HG03558 (cell line): ENCODE measurements around the gene TBC1D12.

Experiments
- ATAC-seq: cut with Tn5 transposase; IDR thresholded peaks from one replicate; pipeline ENCODE4 v1.9.1; 2021; ENCODE audit warnings: moderate number of reproducible peaks; ENCODE audit not compliant: unreplicated experiment; ENCODE audit errors: extremely low read depth

TBC1D12 gene

DNA sequence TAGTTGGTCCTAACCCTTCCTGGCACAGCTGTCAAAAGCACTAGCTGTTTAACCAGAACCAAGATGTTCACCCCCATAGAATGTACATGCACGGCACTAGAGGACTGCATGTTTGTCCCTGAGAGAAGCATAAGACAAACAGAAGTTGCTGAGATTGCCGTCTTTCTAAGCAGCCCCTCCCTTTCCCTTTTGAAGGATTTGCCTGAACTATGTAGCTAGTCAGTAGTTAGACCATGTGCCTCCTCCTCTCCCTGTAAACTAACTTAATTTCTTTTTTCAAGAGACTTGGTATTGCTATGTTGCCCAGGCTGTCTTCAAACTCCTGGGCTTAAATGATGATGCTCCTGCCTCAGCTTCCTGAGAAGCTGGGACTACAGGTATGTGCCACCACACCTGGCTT is 40.7 kb downstream of the TBC1D12 start:
- ATAC-seq, result no peak

DNA sequence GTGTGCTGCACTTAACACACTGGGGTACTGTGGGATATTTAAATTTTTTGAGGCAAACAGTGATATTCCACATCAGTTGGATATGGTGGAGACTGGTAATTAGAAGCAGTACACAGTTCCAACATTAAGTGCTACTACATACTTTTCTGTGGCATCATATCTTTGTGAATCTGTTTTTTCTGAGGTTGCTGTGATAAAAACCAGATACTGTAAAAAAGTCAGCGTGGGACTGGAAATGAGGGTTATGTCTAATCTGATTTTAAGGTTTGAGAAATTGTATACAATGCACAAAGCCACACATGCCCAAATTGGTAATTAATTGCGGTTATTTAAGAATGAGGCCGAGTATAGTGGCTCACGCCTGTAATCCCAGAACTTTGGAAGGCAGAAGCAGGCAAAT is 41.2 kb downstream of the TBC1D12 start:
- ATAC-seq, result no peak

DNA sequence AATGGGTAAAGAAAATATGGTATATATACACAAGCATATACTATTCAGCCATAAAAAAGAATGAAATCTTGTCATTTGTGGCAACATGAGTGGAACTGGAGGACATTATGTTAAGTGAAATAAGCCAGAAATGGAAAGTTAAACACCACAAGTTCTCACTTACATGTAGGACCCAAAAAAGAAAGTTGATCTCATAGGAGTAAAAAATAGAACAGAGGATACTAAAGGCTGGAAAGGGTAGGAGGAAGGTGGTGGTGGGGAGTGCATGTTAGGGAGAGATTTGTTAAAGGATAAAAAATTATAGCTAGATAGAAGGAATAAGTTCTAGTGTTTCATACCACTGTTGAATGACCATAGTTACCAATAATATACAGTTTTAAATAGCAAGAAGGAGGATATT is 48.4 kb downstream of the TBC1D12 start:
- no peak for ATAC-seq

DNA sequence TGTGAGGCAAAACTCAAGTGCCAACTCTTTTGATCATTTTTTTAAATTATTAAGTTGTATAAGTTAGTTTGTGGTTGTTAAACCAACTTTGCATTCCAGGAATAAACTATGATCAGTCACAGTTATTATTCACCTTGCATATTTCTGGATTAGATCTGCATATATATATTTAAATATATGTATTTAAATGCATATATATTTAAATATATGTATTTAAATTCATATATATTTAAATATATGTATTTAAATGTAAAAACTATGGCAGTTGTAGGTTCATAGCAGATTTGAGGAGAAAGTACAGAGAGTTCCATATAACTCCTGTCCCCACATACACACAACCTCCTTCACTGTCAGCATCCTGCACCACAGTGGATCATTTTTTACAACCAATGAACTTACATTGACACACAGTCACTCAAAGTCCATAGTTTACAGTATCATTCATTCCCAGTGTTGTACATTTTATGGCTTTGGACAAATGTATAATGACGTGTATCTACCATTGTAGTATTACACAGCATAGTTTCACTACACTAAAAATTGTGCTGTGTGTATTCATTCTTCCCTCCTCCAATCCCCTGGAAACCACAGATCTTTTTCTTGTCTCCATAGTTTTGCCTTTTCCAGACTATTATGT is 49.7 kb downstream of the TBC1D12 start:
- no peak for ATAC-seq

DNA sequence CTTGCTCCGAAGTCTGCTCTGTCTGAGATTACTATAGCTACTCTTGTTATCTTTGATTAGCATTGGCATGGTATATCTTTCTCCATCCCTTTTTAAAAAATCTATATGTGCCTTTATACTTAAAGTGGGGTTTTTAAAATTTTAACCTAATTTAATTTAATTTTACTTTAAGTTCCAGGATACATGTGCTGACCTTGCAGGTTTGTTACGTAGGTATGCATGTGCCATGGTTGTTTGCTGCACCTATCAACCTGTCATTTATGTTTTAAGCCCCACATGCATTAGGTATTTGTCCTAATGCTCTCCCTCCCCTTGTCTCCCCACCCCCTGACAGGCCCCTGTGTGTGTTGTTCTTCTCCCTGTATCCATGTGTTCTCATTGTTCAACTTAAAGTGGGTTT is 54.6 kb downstream of the TBC1D12 start:
- no peak for ATAC-seq

DNA sequence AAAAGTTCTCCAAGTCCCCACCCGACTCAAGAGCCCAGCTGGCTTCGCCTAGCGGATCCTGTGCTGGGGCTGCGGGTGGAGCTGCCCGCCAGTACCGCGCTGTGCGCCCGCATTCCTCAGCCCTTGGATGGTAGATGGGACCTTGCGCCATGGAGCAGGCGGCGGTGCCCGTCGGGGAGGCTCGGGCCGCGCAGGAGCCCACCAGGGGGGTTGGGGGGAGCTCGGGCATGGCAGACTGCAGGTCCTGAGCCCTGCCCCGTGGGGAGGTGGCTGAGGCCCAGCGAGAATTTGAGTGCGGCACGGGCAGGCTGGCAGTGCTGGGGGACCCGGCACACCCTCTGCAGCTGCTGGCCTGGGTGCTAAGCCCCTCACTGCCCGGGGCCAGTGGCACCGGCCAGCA is 57.0 kb downstream of the TBC1D12 start:
- ATAC-seq, result no peak

DNA sequence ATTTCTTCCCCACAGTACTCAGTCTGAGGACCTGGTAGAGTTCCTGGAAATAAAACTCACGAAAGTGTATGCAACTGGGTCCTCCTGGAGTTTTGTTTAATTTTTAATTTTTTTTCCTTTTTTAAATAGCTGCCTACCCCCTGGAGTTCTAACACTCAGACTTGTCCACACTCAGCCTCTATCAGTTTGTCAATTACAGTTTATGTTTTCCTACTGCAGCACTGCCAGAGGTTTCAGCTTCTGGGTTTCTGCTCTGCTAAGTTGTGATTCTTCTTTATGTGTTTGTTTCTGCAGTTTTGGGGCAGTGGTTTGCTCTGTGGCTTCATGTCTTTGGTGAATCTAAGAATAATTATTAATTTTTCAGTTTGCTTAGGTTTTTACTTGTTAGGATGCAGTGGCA is 59.2 kb downstream of the TBC1D12 start:
- no peak for ATAC-seq

DNA sequence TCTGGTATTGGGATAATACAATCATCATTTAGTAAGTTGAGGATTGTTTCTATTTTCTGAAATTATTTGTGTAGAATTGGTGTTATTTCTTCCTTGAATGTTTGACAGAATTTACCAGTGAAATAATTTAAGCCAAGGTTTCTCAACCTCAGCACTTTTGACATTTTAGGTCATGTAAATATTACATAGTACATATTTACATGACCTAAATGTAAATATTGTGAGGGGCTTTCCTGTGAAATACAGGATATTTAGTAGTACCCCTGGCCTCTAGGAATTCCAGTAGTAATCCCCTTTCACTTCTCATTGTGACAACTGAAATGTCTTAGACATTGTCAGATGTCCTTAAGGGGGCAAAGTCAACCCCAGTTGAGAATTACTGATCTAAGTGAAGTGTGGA is 59.8 kb downstream of the TBC1D12 start:
- no peak for ATAC-seq

DNA sequence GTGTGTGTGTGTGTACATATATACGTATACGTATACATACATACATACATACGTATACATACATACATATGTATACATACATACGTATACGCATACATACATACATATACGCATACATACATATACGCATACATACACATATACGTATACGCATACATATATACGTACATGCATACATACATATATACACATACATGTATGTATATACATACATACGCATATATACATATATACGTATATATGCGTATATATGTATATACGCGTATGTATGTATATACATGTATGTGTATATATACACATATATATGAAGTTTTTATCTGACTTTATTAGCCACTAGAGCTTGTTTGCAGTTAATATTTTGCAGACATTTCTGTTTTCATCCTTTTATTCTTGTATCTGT is 63.3 kb downstream of the TBC1D12 start:
- no peak for ATAC-seq

DNA sequence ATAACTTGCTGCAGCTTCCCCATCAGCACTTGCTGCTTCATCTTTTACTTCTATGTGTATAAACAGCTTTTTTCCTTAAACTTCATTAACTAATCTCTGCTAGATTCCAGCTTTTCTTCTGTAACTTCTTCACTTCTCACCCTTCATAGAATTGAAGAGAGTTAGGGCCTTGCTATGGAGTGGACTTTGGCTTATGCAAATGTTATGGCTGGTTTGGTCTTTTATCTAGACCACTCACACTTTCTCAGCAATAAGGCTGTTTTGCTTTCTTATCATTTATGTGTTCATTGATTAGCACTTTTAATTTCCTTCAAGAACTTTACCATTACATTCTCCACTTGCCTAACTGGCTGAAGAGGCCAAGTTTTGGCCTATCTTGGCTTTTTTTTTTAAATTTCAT is 79.1 kb downstream of the TBC1D12 start:
- ATAC-seq, result no peak

DNA sequence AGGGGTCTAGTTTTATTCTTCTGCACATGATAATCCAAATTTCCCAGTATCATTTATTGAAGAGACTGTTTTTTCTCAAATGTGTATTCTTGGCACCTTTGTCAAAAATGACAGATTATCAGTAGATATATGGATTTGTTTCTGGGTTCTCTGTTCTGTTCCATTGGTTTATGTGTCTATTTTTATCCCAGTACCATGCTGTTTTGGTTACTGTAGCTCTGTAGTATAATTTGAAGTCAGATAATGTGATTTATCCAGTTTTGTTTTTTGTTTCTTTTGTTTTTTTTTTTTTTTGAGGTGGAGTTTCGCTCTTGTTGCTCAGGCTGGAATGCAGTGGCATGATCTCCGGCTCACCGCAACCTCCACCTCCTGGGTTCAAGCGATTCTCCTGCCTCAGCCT is 81.6 kb downstream of the TBC1D12 start:
- ATAC-seq, result no peak

DNA sequence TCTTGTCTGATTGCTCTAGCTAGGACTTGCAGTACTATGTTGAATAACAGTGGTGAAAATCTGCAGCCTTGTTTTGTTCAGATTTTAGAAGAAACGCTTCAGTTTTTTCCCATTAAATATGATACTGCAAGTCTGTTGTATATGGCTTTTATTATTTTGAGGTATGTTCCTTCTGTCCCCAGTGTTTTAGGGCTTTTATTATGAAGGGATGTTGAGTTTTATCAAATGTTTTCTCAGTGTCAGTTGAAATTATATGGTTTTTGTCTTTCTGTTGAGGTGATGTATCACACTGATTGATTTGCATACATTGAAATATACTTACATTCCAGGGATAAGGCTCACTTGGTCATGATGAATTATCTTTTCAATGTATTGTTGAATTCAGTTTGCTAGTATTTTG is 82.8 kb downstream of the TBC1D12 start:
- no peak for ATAC-seq

DNA sequence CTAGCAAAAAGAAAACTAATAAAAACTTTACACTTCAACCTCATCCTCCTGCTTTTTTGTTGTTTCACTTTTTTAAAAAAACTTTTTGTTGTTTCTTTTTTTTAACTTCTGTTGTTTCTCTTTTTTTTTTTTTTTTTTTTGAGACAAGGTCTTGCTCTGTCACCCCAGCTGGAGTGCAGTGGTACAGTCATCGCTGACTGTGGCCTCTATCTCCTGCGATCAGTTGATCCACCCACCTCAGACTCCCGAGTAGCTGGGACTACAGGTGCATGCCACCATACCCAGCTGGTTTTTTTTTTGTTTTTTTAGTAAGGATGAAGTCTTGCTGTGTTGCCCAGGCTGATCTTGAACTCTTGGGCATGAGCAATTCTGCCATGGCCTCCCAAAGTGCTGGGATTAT is 85.2 kb downstream of the TBC1D12 start:
- no peak for ATAC-seq

DNA sequence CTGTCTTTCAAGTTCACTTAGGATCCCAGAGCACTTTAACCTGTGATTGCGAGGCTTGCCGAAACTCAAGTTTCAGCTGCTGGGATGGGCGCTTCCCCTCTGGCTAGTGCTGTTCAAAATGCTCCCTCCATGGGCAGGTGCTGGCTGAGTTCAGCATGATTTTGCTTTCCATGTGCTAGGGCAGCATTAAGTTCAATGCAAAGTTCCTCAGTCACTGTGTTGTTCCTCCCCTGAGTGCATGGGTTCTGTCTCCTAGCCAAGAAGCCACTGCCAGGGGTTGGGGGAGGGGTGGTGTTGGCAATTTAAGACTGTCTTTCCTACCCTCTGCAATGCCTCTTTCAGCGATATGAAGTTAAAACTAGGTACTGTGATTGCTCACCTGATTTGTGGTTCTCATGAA is 86.8 kb downstream of the TBC1D12 start:
- ATAC-seq, result no peak

DNA sequence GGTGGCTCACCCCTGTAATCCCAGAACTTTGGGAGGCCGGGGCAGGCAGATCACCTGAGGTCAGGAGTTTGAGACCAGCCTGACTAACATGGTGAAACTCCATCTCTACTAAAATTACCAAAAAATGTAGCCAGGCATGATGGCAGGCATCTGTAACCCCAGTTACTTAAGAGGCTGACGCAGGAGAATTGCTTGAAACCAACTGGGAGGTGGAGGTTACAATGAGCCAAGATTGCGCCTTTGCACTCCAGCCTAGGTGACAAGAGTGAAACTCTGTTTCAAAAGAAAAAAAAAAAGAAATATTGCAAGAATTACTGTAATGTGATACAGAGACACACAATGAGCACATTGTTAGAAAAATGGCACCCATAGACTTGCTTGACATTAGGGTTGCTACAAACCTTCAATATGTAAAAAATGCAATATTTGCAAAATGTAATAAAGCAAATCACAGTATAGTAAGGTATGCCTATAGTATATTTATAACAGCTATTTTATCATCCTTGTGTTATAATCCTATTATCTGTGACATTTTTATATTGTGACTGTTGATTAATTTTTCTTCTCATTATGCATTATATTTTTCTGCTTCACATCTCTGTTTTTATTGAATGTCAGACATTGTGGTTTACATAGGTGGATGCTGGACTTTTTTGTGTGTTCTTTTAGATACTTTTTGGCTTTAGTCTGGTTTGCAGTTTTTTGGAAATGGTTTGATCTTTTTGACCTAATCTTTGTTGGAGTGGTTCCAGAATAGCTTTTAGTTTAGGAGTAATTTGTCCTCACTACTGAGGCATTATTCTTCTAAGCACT is 87.8 kb downstream of the TBC1D12 start:
- no peak for ATAC-seq

DNA sequence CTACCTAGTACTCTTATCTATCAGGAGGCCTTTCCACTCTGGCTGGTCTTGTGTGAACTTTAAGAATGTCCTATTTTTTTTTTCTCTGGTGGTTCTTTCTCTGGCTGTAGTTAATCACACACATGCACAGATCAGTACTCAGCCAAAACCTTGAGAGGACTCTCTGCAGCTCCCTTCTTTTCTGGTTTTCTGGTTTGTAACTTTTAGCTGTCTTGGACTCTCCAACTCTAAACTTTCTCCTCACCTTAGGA is 88.4 kb downstream of the TBC1D12 start:
- ATAC-seq, result no peak

DNA sequence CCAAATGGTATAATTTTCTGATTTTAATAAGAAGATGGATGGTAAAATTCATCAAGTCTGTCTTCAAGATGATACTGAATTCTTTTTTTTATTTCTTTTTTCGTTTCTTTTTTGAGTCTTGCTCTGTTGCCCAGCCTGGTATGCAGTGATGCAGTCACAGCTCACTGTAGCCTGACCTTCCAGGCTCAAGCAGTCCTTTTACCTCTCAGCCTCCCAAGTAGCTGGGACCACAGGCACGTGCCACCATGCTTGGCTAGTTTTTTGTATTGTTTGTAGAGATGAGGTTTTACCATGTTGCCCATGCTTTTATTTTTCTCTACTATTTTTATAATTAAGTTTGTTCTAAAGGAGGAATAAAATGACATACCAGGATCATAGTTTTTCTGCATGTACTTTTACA is 91.1 kb downstream of the TBC1D12 start:
- no peak for ATAC-seq

DNA sequence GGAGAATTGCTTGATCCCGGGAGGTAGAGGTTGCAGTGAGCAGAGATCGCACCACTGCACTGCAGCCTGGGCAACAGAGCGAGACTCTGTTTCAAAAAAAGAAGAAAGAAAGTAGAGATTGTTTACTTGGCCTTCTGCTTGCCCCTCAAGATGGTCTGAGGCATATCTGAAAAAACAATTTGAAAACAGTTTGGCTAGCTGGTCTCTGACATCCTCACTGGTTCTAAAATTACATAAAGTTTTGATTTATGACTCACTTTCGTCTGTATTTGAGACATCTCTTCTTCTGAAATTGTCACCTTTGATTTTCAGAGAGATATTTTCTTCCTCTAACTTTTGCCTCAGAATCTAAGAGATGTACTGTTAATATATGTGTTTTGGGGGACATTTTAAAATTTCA is 93.7 kb downstream of the TBC1D12 start:
- ATAC-seq, result peak; percentile 53

DNA sequence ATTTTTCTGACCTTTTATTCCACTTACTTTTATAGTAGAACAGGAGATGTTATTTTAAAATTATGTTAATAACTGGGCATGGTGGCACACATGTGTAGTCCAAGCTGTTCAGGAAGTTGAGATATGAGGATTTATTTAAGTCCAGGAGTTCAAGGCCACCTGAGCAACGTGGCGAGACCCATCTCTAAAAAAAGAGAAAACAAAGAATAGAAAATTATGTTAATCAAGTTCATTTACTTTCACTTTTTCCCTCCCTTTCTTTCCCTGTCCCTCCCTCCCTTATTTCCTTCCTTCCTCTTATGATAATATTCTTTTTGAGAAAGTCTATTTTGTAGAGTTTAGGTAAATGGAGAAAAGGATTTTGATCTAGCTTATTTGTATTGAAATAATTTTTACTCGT is 94.3 kb downstream of the TBC1D12 start:
- ATAC-seq, result no peak

DNA sequence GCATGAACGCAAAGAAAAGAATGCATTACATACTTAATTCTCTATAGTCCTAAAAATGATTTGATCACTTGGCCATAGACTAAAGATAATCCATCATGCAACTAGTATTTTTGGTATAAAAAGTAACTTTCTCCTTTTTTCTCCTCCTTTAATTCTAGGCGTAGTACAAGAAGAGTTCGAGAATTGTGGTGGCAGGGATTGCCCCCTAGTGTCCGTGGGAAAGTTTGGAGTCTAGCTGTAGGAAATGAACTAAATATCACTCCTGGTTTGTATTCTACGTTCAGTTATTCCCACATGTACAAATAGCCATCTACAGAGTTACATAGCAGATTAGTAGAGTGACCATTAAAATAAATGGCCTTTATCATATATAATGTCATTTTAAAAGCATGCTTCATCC is 97.7 kb downstream of the TBC1D12 start:
- ATAC-seq, result no peak

DNA sequence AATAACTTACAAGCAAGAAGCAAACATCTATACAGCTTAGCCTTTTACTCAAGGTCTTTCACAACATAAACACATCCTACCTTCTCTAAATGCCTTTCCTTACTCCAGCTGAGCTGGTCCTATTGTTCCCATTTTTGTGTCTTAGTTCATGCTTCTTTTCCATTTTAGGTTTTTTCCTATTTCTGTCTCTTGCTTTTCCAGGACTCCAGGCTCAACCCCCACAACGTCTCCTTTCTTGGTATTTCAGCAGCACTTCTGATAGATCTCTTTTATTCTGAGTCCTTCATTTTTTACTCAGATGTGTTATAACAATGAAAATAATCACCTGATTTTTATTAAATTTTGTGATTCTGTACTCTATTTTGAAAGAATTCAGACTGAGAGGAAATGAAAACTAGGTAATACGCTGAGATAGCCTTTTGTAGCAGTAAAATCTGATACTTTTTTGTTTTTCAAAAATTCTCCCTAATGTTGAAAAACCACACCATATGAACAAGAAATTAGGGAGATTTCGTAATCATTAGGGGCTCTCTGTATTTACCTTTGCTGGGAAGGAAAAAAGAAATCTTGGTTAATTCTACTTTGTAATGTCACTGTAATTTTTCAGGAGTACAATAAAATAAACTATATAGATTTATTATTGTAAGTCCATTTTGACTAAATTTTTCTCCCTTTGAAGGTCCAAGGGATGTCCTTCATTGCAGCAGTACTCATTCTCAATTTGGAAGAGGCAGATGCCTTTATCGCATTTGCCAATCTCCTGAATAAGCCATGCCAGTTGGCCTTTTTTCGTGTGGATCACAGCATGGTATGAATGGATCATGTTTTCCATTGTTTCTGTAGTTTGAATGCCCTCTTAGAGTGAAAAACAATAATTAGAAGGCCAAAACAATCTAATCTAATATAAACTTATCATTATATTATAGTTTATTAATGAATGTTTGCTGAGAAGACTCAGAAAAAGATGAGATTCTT is 119.2 kb downstream of the TBC1D12 start:
- no peak for ATAC-seq
